ENCODE results near the gene SERGEF.

Gene SERGEF

GRCh38 chr11:18012906-18013781 is at the start of gene SERGEF:
Gene SERGEF (minus strand): TSS chr11:18013047. CDS start chr11:18013010, 37 bp downstream.
- FAIRE-seq, result no peak

- FAIRE-seq, result no peak
Observed at GRCh38 chr11:18061351-18061750, 48.5 kb upstream of the SERGEF start.

GRCh38 chr11:18056561-18057181 is 43.8 kb upstream of the SERGEF start:
- no peak for FAIRE-seq

GRCh38 chr11:18054511-18055103 is 41.8 kb upstream of the SERGEF start:
- FAIRE-seq, result no peak

DNA sequence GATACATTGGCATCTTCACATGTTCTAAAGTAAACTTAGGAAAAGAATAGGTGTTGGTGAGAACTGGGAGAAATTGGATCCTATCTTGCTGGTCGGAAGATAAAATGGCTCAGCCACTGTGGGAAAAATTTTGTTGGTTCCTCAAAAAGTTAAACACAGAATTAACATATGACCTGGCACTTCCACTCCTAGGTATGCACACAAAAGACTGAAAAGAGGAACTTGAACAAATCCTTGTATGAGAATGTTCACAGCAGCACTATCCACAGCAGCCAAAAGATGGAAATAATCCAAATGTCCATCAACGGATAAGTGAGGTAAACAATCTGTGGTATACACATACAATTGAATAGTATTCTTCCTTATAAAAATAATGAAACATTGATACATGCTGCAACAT is 38.0 kb upstream of the SERGEF start:
- no peak for FAIRE-seq

DNA sequence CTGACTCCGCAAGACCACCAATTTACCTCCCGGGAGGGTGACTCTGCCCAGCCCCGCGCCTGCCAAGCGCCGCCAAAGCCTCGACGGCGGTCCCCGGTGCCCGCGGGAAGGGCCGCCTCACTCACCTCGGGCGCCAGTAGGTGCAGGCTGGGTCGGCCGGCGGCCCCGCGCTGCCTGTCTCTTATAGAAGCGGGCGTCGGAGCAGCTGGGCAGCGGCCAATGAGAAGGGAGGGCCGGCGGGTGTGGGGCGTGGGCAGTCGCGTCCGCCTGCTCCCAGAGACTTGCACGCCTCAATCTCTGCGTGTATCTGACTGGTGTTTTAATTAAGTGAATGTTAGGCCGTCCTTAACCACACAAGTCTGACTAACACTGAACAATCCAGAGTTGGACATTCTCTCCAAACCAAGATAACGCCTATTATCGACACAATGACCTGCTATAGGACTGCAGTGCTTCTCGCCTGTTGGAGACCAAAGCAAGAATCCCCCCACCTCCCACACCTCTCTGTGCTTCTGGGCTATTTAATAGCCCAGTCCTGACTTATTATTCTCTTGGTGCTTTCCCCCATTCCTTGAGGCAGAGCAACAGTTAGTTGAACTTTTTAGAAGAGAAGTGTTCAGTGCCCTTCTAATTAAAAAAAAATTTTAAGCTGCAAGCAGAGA is 33.4 kb upstream of the SERGEF start, which contains the start of gene TPH1:
Gene TPH1 (minus strand): TSS at position 154 of the 662 bp plus-strand sequence. CDS start 5,507 bp downstream, outside the sequence.
- FAIRE-seq, result no peak

- FAIRE-seq, result no peak
Observed at GRCh38 chr11:18036456-18036855, 23.6 kb upstream of the SERGEF start.

- FAIRE-seq, result no peak
Observed at GRCh38 chr11:18027475-18027874, 14.6 kb upstream of the SERGEF start.

GRCh38 chr11:18022419-18022818 is 9.6 kb upstream of the SERGEF start:
- no peak for FAIRE-seq

DNA sequence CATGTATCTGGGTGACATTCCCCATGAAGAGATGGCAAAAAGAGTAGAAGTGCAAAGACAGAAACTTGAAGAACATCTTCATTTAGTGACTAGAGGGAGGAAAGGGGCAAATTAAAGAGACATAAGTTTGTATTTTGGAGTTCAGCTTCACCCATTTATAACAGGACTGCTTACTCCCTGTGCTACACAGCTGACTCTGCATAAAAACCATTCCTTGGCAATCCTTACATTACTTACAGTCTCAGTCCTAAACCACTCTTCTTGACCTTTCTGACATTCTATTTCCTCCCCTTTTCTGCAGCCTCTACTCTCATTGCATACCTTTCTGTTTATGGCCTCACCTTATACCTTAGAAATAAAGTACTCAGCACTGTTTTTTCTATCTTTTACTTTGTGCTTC is 6.8 kb upstream of the SERGEF start:
- no peak for FAIRE-seq

GRCh38 chr11:18016789-18017188 is 3.9 kb upstream of the SERGEF start:
- no peak for FAIRE-seq

GRCh38 chr11:18014876-18015275 is 2.0 kb upstream of the SERGEF start:
- no peak for FAIRE-seq

- FAIRE-seq, result no peak
Observed at GRCh38 chr11:18013790-18014507, 1.1 kb upstream of the SERGEF start.

- FAIRE-seq, result no peak
Observed at GRCh38 chr11:18012122-18012905, 533 bp downstream of the SERGEF start.

- FAIRE-seq, result no peak
Observed at GRCh38 chr11:18011633-18012032, 1.2 kb downstream of the SERGEF start.

- FAIRE-seq, result no peak
Observed at GRCh38 chr11:18010977-18011586, 1.8 kb downstream of the SERGEF start.

- FAIRE-seq, result no peak
Observed at GRCh38 chr11:18010121-18010670, 2.7 kb downstream of the SERGEF start.

GRCh38 chr11:18005376-18006129 is 7.3 kb downstream of the SERGEF start:
- FAIRE-seq, result no peak

DNA sequence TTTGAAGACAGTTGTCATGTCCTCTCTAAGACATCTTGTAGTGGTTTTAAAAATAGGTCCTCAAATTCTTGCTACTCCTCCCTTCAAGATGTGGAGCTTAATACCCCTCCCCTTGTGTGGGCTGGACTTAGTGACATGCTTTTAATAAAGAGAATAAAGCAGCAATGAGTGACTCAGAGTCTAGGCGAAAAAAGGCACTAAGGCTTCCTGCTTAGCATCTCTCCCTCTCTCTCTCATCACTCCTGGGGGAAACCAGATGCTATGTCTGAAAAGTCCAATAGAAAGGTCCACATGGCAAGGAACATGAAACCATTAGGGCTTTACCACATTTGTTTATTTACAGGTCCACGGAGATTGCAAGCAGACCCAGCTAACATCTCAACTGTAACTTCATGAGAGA is 11.7 kb downstream of the SERGEF start:
- no peak for FAIRE-seq

DNA sequence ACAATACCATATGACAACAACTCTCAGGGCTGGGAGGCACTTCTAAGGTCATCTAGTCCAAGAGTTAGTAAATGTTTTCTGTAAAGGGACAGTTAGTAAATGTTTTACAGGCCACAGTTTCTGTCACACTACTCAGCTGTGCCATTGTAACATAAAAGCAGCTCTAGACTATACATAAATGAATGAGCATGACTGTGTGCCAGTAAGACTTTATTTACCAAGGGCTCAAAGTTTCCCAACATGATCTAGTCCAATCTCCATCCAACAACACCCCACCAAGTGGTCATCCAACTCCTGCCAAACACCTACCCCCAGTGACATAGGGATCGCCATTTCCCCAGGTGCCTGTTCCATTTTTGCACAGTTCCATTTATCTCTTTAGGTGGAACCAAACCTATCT is 12.1 kb downstream of the SERGEF start:
- FAIRE-seq, result no peak

Data from colon (tissue), 2 donors.